ENCODE measurements around the gene PHF21A. TPM values are rescaled to one million over a fixed set of nuclear protein-coding genes. Genes with fewer than 3 reads are reported as not detected.

PHF21A gene
- total RNA-seq, 2 experiments from 2014 or later: 23.1 to 56.1 TPM

- Histone ChIP-seq H3K4me3 (ENCODE audit: low read depth, low read length, poor library complexity, severe bottlenecking) (peak overlapping the region; percentile 72), H3K36me3 (ENCODE audit: insufficient read depth, low read length) (peaks cover 12% of the 10 kb centered on the region; the same call in 1 of the 2 replicates), H3K9me2 (ENCODE audit: insufficient read depth, low read length) (no peaks in the 10 kb centered on the region), H3K79me2 (ENCODE audit: insufficient read depth, low read depth, low read length) (peaks cover 19% of the 10 kb centered on the region), H3K27ac (ENCODE audit: low read depth, low read length, poor library complexity, severe bottlenecking) (peak overlapping the region; percentile 95), H4K20me1 (ENCODE audit: insufficient read depth, low read length) (no peaks in the 10 kb centered on the region), H2AFZ (ENCODE audit: low read length) (no peak overlapping the region), H3K4me1 (ENCODE audit: insufficient read depth, low read length, poor library complexity, severe bottlenecking) (peaks cover 57% of the 10 kb centered on the region), H3K9me3 (ENCODE audit: low read length) (no peaks in the 10 kb centered on the region), H3K4me2 (ENCODE audit: low read length) (peak overlapping the region; percentile 86)
- intact Hi-C loops (cut with micrococcal nuclease; ENCODE audit: unreplicated experiment): loop anchor here (1.0 to 2.0 kb wide), 3 partner anchors 11 to 191 kb away; partner anchors contain the start of gene PHF21A
- DNase-seq (ENCODE audit: low spot score): no peak
- no TSS peak for BruUV-seq (replicated peaks)
- TF ChIP-seq CTCF (conservative IDR thresholded peaks at IDR 0.05; ENCODE audit: low read length): no peak
- no peak for TF ChIP-seq EZH2phosphoT487 (IDR thresholded peaks at IDR 0.05; ENCODE audit: borderline replicate concordance, low read depth, low read length)
- CTCF ChIA-PET (ENCODE audit: unreplicated experiment): interaction anchor here (1.7 kb wide), 1 partner anchor 11 kb away, joined by 7 read pairs; no protein-coding TSS in a partner anchor
- POLR2A ChIA-PET: interaction anchor here (0.6 to 3.1 kb wide), 5 partner anchors 10 to 66 kb away, joined by 3 to 33 read pairs (median 6); partner anchors contain the start of gene PEX16
Measured at GRCh38 chr11:45929486-45930030, 191.7 kb downstream of the PHF21A start.

- peaks cover 19% of the 10 kb centered on the region for H3K79me2 ChIP-seq (ENCODE audit: insufficient read depth, low read depth, low read length)
- intact Hi-C loops (cut with micrococcal nuclease; ENCODE audit: unreplicated experiment): no loop called here
- no TSS peak for BruUV-seq (replicated peaks)
- peaks cover 54% of the 10 kb centered on the region for H3K4me1 ChIP-seq (ENCODE audit: insufficient read depth, low read length, poor library complexity, severe bottlenecking)
- ChIA-PET POLR2A (interaction anchor here (1.2 to 3.1 kb wide), 3 partner anchors 9 to 11 kb away, joined by 5 to 33 read pairs (median 7); partner anchors contain the start of gene PEX16), CTCF (ENCODE audit: unreplicated experiment) (no interaction called here)
- peak overlapping the region; percentile 86 for H3K4me2 ChIP-seq (ENCODE audit: low read length)
- H3K27ac ChIP-seq (ENCODE audit: low read depth, low read length, poor library complexity, severe bottlenecking): peak overlapping the region; percentile 95
- H3K9me2 ChIP-seq (ENCODE audit: insufficient read depth, low read length): no peaks in the 10 kb centered on the region
- H3K36me3 ChIP-seq (ENCODE audit: insufficient read depth, low read length): peaks cover 7% of the 10 kb centered on the region; the same call in 1 of the 2 replicates
- no peak overlapping the region for H3K4me3 ChIP-seq (ENCODE audit: low read depth, low read length, poor library complexity, severe bottlenecking)
- H4K20me1 ChIP-seq (ENCODE audit: insufficient read depth, low read length): no peaks in the 10 kb centered on the region
- no peak overlapping the region for H2AFZ ChIP-seq (ENCODE audit: low read length)
- DNase-seq (ENCODE audit: low spot score): no peak
- TF ChIP-seq CTCF (conservative IDR thresholded peaks at IDR 0.05; ENCODE audit: low read length) (no peak), EZH2phosphoT487 (IDR thresholded peaks at IDR 0.05; ENCODE audit: borderline replicate concordance, low read depth, low read length) (no peak)
- no peaks in the 10 kb centered on the region for H3K9me3 ChIP-seq (ENCODE audit: low read length)
Measured at GRCh38 chr11:45928535-45929215, 192.6 kb downstream of the PHF21A start.
